KMS-11 (cell line): ENCODE data around the gene ATE1.

Source experiments
- H2AFZ ChIP-seq: fragments of 200-600 bp; sonication (generic); 2 replicates; pipeline ENCODE4 v1.6.1; 2016; ENCODE audit warnings: antibody characterized with exemption, mixed run types, low read depth
- H3K27ac ChIP-seq: fragments of 200-600 bp; sonication (generic); 2 replicates; pipeline ENCODE4 v1.6.1; 2016; ENCODE audit warnings: mild to moderate bottlenecking, mixed run types
- H3K27me3 ChIP-seq: fragments of 200-600 bp; sonication (generic); 2 replicates; pipeline ENCODE4 v1.6.1; 2017; ENCODE audit warnings: mild to moderate bottlenecking, low read depth, mixed run types, moderate library complexity; ENCODE audit not compliant: insufficient read depth
- H3K36me3 ChIP-seq: fragments of 200-600 bp; sonication (generic); 2 replicates; pipeline ENCODE4 v1.6.1; 2017; ENCODE audit warnings: mild to moderate bottlenecking, mixed run types; ENCODE audit not compliant: insufficient read depth
- H3K4me1 ChIP-seq: fragments of 200-600 bp; sonication (generic); 2 replicates; pipeline ENCODE4 v1.6.1; 2016; ENCODE audit warnings: mild to moderate bottlenecking, low read depth, mixed run types; ENCODE audit not compliant: poor library complexity, severe bottlenecking
- H3K4me2 ChIP-seq: fragments of 200-600 bp; sonication (generic); 2 replicates; pipeline ENCODE4 v1.7.0; 2016; ENCODE audit warnings: mild to moderate bottlenecking, mixed run types
- H3K4me3 ChIP-seq: fragments of 200-600 bp; sonication (generic); IDR thresholded peaks from 2 replicates; pipeline ENCODE4 v1.6.1; 2017; ENCODE audit warnings: low read depth, low read length, mixed read lengths; ENCODE audit not compliant: insufficient read depth
- H3K79me2 ChIP-seq: fragments of 200-600 bp; sonication (generic); 2 replicates; pipeline ENCODE4 v1.6.1; 2016; ENCODE audit warnings: low read depth, mixed run types; ENCODE audit not compliant: insufficient read depth
- H3K9ac ChIP-seq: fragments of 200-600 bp; sonication (generic); 2 replicates; pipeline ENCODE4 v1.6.1; 2016; ENCODE audit warnings: mild to moderate bottlenecking, mixed run types
- H4K20me1 ChIP-seq: fragments of 200-600 bp; sonication (generic); 2 replicates; pipeline ENCODE4 v1.6.1; 2016; ENCODE audit warnings: mild to moderate bottlenecking, mixed run types; ENCODE audit not compliant: insufficient read depth
- TF ChIP-seq, protein P1 (sequence below): fragments of 200-600 bp; sonication (generic); conservative IDR thresholded peaks from 2 replicates; pipeline ENCODE4 v1.6.1; 2017; ENCODE audit warnings: low read depth, mild to moderate bottlenecking, antibody characterized with exemption, low read length, moderate library complexity, mixed read lengths

ATE1 gene

DNA sequence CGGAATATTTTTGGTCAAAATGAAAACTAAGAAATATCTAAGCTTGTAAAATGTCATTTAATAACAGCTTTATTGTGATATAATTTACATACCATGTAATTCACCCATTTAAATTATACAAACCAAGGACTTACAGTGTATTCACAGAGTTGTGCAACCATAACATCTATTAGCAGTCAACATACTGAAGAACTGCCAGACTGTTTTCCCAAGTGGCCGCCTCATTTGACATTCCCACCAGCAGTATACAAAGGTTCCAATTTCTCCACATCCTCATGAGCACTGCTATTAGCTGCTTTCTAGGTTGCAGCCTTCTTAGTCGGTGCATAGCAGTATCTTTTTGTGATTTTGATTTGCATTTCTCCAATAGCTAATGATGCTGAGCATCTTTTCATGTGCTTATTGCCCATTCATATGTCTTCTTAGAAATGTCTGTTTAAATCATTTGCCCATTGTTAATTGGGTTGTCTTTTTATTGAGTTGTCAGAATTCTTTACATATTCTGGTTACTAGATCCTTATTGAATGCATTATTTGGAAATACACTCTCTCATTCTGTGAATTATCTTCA lies 176.6 kb downstream of the ATE1 start:
- no peak overlapping the region for H3K27ac ChIP-seq
- no peaks in the 10 kb centered on the region for H3K27me3 ChIP-seq
- TF ChIP-seq, protein P1, sequence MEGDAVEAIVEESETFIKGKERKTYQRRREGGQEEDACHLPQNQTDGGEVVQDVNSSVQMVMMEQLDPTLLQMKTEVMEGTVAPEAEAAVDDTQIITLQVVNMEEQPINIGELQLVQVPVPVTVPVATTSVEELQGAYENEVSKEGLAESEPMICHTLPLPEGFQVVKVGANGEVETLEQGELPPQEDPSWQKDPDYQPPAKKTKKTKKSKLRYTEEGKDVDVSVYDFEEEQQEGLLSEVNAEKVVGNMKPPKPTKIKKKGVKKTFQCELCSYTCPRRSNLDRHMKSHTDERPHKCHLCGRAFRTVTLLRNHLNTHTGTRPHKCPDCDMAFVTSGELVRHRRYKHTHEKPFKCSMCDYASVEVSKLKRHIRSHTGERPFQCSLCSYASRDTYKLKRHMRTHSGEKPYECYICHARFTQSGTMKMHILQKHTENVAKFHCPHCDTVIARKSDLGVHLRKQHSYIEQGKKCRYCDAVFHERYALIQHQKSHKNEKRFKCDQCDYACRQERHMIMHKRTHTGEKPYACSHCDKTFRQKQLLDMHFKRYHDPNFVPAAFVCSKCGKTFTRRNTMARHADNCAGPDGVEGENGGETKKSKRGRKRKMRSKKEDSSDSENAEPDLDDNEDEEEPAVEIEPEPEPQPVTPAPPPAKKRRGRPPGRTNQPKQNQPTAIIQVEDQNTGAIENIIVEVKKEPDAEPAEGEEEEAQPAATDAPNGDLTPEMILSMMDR: no peak
- H3K36me3 ChIP-seq: no peaks in the 10 kb centered on the region
- H3K79me2 ChIP-seq: no peaks in the 10 kb centered on the region
- H3K9ac ChIP-seq: no peak overlapping the region
- H3K4me3 ChIP-seq: no peak overlapping the region
- no peak overlapping the region for H2AFZ ChIP-seq
- no peaks in the 10 kb centered on the region for H4K20me1 ChIP-seq
- no peak overlapping the region for H3K4me2 ChIP-seq
- no peaks in the 10 kb centered on the region for H3K4me1 ChIP-seq

DNA sequence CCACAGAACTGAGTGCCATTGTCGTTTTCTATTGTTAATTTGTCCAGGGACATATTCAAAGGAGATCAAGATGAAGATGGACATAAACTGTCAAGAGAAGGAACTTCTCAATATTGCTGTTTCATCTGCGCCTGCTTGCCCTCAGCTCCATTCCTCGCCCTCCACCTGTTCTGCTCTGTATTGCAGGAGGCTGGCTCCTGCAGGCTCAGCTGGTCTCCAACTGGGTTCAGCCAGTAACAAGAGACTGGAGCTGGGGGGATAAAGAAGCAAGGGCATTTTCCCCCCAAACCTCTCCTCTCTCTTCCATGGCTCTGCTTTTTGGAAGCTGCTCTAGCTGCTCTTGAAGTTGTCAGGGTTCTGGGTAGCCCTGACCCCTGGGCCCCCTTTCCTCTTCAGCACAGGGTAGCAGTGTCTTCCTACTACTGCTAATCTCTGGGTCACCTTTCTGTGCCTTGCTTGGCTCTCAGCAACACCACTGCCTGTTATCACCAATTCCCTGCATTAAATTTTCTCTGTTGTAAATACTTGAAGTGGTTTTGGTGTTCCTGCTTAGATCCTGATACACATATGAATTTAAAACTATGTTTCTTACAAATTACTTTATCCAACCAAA lies 180.6 kb downstream of the ATE1 start:
- H3K4me1 ChIP-seq: no peaks in the 10 kb centered on the region
- TF ChIP-seq, protein P1: no peak
- no peak overlapping the region for H3K27ac ChIP-seq
- H3K36me3 ChIP-seq: no peaks in the 10 kb centered on the region
- H3K4me2 ChIP-seq: no peak overlapping the region
- H3K79me2 ChIP-seq: no peaks in the 10 kb centered on the region
- no peaks in the 10 kb centered on the region for H4K20me1 ChIP-seq
- no peak overlapping the region for H2AFZ ChIP-seq
- H3K9ac ChIP-seq: no peak overlapping the region
- no peaks in the 10 kb centered on the region for H3K27me3 ChIP-seq
- no peak overlapping the region for H3K4me3 ChIP-seq

DNA sequence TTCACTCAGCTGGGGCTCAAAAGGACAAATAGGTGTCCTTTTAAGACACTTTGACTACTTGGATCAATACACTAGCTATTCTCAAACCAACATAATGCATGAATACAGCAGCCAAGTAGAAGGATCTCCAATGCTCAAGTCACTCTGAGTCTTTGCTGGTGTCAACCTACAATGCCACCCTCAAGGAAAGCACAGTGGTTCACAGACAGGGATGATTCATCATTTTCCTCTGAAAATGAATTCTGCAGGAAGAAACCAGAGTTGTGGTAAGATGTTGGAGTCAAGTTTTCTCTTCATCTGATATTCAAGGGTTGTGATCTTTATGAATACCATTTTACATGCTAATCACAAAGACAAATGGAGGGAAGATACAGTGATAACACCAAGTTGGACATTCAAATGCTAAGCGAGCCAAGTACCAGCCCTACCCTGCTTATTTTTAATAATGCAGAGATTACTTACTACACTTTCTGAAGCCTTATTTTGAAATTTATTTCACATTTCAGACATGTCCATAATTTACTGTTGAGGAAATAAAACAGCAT lies 186.5 kb downstream of the ATE1 start:
- Histone ChIP-seq H3K4me1 (no peaks in the 10 kb centered on the region), H3K4me3 (no peak overlapping the region), H3K27me3 (no peaks in the 10 kb centered on the region), H3K9ac (no peak overlapping the region), H3K36me3 (no peaks in the 10 kb centered on the region), H3K79me2 (no peaks in the 10 kb centered on the region), H3K27ac (no peak overlapping the region), H4K20me1 (no peaks in the 10 kb centered on the region), H2AFZ (no peak overlapping the region), H3K4me2 (no peak overlapping the region)
- TF ChIP-seq, protein P1: no peak

DNA sequence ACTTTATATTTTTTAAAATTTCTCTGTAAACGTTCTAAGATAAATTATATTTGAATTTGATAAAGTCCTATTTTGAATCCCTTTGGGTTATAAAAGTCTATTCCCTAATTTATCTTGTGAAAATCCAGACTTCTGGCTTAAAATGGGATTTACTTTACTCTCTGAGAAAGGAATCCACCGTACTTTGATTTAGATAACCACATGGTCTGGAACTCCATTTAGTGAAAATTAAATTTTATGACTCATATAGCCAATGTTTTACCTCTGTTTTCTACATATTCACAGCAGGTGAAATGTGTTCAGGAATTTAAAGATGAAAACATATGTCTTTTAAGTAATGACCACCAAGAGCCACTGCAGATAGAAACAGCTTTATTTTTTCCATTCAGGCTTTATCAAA lies 187.8 kb downstream of the ATE1 start:
- H3K27me3 ChIP-seq: no peaks in the 10 kb centered on the region
- no peaks in the 10 kb centered on the region for H3K36me3 ChIP-seq
- no peaks in the 10 kb centered on the region for H3K4me1 ChIP-seq
- no peak overlapping the region for H3K4me3 ChIP-seq
- no peak overlapping the region for H2AFZ ChIP-seq
- H3K4me2 ChIP-seq: no peak overlapping the region
- no peak overlapping the region for H3K9ac ChIP-seq
- H3K27ac ChIP-seq: no peak overlapping the region
- no peaks in the 10 kb centered on the region for H4K20me1 ChIP-seq
- TF ChIP-seq, protein P1: no peak
- H3K79me2 ChIP-seq: no peaks in the 10 kb centered on the region
